Effector CD8-positive, alpha-beta T cell (primary cell): Measurements from ENCODE around the gene CRB2.
A peak's percentile ranks its signal among the peaks of the same experiment; 100 is the strongest.

Experiments used
- DNase-seq: peaks from one replicate; lab custom pipeline; 2025; lab: John Stamatoyannopoulos, UW

The CRB2 gene

GRCh38 chr9:123347289-123348060 is 8.5 kb upstream of the CRB2 start:
- DNase-seq = no peak

GRCh38 chr9:123348317-123348992 is 7.5 kb upstream of the CRB2 start:
- DNase-seq = no peak

GRCh38 chr9:123349033-123349432 is 7.0 kb upstream of the CRB2 start:
- DNase-seq = no peak

- DNase-seq = peak; percentile 43
Measured at GRCh38 chr9:123349691-123350480, 6.1 kb upstream of the CRB2 start.

- DNase-seq = no peak
Measured at GRCh38 chr9:123350590-123351310, 5.2 kb upstream of the CRB2 start.

GRCh38 chr9:123353041-123353440 is 3.0 kb upstream of the CRB2 start:
- no peak for DNase-seq

GRCh38 chr9:123353984-123354591 is 1.9 kb upstream of the CRB2 start:
- DNase-seq = peak; percentile 15

GRCh38 chr9:123354806-123355508 is 1.0 kb upstream of the CRB2 start:
- no peak for DNase-seq

- DNase-seq = no peak
Measured at GRCh38 chr9:123356851-123357742, 1.1 kb downstream of the CRB2 start.

- no peak for DNase-seq
Measured at GRCh38 chr9:123357743-123358059, 1.7 kb downstream of the CRB2 start.

- no peak for DNase-seq
Measured at GRCh38 chr9:123358181-123358905, 2.3 kb downstream of the CRB2 start.

GRCh38 chr9:123359106-123359505 is 3.1 kb downstream of the CRB2 start:
- no peak for DNase-seq

GRCh38 chr9:123359546-123359945 is 3.5 kb downstream of the CRB2 start:
- no peak for DNase-seq

GRCh38 chr9:123360161-123361085 is 4.4 kb downstream of the CRB2 start:
- DNase-seq = no peak

- DNase-seq = no peak
Measured at GRCh38 chr9:123361086-123361730, 5.2 kb downstream of the CRB2 start.

GRCh38 chr9:123361731-123362510 is 5.9 kb downstream of the CRB2 start:
- DNase-seq = no peak

GRCh38 chr9:123362856-123363255 is 6.9 kb downstream of the CRB2 start:
- no peak for DNase-seq
